ENCODE measurements around the gene HMX3.

HMX3 gene

GRCh38 chr10:123180101-123181090, 44.6 kb downstream of the HMX3 start:
- DNase-seq, result no peak

GRCh38 chr10:123183724-123184123, 48.0 kb downstream of the HMX3 start:
- no peak for DNase-seq

GRCh38 chr10:123187781-123188180, 52.0 kb downstream of the HMX3 start:
- DNase-seq, result no peak

All from RPMI8226 (cell line).